Globus pallidus (tissue), 1 donor: ENCODE results near the gene CLCN3.
A peak's percentile ranks its signal among the peaks of the same experiment; 100 is the strongest.
"Not testable (repeated sequence)": the region's sequence is repeated elsewhere in the genome, so short reads cannot be mapped to it uniquely, and the experiment has no call there.

Source experiments
- DNase-seq: peaks from one replicate; pipeline ENCODE4 v3.0.0-alpha.2; 2015; ENCODE audit warnings: low spot score

CLCN3 gene

DNA sequence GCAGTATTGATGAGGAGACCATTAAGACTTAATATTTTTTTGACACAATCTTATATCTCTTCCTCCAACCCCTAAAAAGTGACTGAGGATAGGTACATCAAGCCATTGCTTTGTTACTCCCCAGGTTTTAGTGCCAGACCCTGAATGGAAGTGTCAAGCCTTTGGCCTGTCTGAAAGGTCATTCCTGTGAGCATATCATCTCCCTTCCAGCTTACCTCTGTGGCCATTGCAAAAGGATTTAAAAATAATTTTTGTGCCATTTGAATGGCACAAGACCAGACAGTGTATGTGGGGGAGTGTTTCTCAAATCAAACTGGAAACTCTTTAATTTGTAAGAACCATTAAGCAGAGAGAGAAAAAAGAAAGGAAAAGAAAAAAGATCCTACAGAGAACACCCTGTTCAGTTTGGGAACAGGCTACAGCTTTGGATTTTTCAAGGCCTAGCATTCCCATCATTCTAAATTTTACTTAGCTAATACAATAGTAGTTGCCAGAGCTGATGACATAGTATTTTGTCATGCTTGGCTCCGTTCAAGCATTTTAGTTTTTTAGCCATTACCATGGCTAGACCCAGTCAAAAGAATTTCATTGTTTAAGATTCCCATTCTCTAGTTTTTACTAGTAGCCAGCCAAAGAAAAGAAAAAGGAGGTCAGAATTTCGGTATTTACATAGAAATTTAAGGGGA, 87.7 kb downstream of the CLCN3 start:
- DNase-seq = peak; percentile 3

DNA sequence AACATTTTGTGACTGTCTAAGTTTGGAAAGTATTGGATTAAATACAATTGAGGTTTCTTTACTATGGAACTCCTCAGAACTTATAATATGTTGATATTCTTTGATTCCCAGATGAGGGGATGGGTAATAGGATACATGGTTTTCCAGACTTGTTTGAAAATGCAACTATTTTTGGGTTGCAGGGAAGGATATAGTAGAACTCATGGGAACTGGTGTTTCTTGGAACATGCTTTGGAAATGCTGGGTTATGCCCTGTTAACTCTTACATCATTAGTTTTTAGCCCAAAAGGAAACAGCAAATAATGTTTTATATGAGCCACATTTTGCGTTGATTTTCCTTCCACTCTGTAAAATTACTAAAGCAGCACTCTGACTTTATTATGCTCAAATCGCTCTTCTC, 95.4 kb downstream of the CLCN3 start:
- DNase-seq = no peak

DNA sequence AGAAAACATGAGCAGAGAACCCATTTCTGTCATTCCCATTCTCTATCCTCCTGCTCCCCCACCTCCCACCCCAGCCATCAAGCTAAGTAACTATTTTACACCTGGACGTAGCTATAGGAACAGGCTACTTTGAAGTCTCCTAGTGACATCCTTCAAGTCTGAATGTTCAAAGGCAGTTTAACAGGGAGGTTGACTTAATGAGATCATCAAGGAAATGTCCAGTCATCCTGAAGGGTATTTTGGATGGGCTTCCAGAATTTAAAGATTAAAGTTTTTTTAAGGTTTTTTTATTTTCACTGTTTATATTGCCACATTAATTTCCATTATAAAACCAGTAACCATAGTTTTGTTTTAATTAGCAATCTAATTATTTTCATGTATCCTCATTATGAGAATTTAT, 96.3 kb downstream of the CLCN3 start:
- no peak for DNase-seq

DNA sequence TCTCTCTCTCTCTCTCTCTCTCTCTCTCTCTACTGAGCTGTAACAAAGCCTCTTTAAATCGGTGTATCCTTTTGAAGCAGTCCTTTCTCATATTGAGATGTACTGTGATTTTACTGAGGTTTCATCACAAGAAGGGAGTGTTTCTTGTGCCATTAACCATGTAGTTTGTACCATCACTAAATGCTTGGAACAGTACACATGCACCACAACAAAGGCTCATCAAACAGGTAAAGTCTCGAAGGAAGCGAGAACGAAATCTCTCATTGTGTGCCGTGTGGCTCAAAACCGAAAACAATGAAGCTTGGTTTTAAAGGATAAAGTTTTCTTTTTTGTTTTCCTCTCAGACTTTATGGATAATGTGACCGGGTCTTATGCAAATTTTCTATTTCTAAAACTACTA, 100.2 kb downstream of the CLCN3 start:
- no peak for DNase-seq

GRCh38 chr4:169723207-169723965, 103.0 kb downstream of the CLCN3 start:
- DNase-seq = peak; percentile 20

DNA sequence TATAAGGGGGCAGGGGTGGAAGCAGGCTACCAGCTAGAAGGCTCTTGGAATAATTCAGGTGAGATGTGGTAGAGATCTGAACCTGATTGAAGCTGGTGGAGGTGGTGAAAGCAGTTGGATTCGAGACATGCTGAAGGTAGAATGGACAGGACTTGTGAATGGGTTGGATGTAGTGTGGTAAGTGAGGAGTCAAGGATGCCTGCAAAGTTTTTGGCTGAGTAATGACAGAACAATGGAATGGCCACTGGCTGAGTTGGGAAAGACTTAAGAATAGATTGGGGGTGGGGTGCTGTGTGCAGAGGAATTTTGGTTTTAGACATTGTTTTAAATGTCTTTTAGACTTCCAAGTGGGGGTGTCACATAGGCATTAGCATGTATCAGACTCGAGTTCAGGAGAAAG, 103.9 kb downstream of the CLCN3 start:
- DNase-seq = no peak

- DNase-seq = no peak
Measured at GRCh38 chr4:169727616-169728015, 107.2 kb downstream of the CLCN3 start.

- DNase-seq = no peak
Measured at GRCh38 chr4:169730564-169730963, 110.2 kb downstream of the CLCN3 start.

DNA sequence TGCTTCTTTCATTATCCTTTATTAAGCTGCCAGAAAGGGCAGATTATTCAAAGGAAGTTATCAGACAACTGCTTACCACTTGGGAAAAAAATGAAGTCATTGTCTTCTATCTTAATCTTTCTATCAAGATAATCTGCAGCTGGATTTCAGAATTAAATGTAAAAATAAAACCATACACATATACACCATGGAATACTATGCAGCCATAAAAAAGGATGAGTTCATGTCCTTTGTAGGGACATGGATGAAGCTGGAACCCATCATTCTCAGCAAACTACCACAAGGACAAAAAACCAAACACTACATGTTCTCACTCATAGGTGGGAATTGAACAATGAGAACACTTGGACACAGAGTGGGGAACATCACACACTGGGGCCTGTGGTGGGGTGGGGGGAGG, 118.2 kb downstream of the CLCN3 start:
- DNase-seq = not testable (repeated sequence)

DNA sequence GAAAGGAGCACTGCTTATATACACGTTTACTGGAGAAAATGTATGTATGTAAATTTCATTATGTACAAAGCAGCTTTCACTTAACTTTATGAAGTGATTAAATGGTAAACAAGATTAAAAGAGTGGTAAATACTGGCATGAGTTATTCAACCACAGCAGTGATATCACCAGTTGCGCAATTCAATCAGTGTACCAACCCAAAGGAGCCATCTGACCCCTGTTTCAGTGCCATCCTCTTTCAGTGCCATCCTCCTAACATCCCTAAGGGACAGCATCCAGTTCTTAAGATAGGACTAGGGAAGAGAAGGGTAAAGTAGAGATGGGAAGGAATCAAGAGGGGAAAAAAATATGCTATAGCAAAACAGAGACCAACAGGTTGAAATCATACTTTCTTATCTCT, 121.2 kb downstream of the CLCN3 start:
- DNase-seq = no peak

DNA sequence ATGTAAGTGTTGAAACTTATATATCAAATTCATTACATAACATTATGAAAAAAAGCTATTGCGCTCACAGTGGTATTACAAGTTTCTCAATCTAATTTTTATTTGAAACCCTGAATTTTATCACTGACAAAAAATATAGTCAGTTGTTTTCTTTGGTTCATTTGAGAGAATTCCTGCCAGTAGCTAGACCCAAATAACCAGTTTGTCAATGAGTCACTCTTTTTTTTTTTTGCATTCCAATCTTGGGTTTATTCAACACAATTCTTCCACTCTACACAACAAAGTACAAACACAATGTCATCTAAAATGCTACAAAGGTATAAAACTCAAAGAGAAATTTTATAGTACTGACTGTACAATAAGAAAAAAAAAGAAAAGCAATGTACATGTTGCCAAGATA, 124.2 kb downstream of the CLCN3 start:
- no peak for DNase-seq

- DNase-seq = no peak
Measured at GRCh38 chr4:169745291-169745690, 124.9 kb downstream of the CLCN3 start.

DNA sequence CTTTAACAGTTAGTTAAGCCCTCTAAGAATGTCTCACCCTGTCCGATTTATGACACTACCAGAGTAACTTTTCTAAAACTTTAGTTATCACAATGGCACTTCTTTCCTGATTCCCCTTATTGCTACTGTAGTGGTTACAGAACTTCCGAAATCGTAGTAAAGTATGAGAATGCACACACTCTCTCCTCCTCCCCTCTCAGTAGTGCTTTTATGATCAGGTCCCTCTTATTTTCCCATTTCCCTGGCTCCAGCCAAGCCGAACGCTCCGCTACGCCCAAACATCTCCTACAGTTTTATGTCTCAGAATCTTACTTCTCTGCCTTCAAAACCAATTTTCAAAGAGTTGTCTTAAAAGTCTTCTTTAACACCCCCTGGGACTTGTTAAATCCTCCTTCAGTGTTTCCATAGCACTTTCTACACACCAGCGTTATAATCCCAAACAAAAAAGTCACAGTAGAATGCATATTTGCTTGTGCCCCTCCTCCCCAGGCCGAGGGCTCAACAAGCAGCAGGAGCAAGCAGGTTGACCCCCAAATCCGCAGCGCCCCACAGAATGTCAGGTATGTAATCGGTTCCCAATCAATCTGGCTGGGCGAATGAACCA, 136.7 kb downstream of the CLCN3 start:
- DNase-seq = no peak

- DNase-seq = peak; percentile 85
Measured at GRCh38 chr4:169757575-169758184, 137.3 kb downstream of the CLCN3 start, which contains the start of gene HPF1. Gene HPF1, minus strand, starts transcription at chr4:169757944. Its CDS starts 67 bp downstream, at chr4:169757877.

DNA sequence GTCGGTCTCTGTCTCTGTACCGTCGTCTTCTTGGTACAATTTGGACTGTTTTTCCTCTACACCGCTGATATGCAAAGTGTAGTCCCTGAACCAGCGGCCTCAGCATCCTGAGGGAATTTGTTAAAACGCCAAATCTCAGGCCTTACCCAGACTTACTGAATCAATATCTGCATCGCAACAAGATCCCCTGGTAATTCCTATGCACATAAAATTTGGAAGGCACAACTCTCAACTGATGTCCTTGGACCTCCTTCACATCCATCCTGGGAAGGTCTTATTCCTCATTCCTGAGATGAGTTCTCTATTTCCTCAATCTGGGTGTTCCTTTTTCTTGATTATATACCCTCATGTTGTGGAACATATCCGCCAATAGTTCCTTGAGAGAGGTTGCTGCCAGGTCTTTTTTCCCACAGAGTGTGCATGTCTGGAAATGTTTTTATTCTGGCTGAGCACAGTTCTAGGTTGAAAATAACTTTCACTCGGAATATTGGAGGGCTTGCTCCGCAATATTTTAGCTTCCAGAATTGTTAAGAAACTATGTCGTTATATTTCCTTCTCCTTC, 138.1 kb downstream of the CLCN3 start:
- peak; percentile 26 for DNase-seq

DNA sequence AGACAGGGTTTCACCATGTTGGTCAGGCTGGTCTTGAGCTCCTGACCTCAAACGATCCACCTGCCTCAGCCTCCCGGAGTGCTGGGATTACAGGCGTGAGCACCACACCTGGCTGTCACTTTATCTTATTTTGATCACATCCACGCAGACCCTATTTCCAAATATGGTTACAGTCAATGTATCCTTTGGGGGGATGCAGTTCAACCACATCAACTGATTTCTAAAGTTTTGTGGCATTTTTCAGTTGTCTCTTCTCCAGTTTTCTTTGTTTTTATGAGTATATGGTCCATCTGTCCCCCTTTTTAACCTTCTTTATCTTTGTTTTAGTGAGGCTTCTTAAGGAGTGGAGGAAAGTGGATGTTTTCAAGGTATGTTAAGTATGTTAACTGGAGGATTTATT, 141.5 kb downstream of the CLCN3 start:
- no peak for DNase-seq

DNA sequence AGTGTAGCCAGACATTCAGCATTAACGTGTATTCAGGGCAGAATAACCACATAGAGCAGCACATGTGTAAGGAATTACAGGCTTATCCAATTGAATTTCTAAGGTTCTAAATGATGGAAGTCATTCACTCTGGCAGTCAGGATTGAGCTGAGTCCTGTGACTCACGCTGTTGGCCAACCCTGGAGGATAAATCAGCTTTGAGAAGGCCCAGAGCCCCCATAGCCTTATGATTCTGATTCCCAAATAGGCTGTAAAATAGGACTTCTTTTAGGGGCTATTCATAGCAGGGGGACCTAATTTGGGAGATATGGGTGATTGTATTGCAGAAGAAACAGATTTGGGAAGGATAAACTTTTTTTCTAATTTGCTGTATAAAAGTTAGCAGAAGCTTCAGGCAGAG, 145.5 kb downstream of the CLCN3 start:
- DNase-seq = no peak

DNA sequence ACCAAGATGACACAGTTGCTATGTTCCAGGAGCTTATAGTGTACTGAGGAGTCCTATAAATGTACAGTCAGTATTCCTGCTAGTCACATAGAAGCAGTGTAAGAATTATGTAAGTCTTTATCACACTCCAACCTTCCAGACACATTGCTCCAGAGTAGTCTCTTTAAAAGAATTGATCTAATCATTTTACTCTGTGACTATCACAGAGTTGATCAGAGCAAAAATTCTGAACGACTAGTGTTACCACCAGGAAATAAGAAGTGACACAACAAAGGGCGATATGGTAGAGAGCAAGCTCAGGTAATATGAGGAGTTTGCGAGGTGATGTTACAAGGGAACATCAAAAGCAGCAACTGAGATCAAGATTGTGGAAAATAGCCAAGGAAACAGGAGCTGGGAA, 146.4 kb downstream of the CLCN3 start:
- DNase-seq = no peak

DNA sequence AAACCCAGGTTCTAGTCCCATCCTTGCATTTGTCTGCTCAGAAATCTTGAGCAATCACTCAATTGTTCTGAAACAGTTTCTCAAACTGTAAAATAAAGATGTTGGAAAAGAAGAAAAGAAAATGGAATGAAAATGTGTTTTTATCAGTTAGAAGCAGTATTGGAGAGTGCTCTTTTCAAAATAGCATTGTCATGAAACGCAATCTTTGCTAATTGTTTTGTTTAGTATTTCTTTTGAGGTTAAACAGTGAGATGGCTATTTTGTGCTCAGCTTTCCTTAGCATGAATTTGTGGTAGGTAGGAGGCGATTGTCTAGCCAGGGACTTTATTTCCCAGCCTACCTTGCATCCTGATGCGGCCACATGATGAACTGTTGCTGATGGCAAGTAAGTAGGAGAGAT, 148.0 kb downstream of the CLCN3 start:
- DNase-seq = no peak

DNA sequence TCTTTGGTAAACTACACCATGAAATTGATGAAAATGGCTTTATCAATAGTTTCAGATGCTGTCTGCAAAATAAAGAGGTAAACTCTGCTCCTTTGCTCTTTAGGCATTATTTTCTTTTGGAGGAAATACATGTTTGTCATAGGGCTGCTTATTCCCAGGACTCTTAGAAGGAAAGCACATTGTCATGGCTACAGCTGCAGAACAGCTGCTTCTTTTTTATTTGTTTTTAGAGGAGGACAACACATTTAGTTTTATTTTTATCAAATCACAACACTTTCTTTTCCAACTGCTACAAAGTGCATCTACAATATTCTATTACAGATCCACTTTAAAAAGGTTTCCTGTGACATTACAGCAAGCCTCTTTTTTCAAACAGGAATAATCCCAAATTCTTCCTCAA, 150.0 kb downstream of the CLCN3 start:
- DNase-seq = no peak

- not testable (repeated sequence) for DNase-seq
Measured at GRCh38 chr4:169771556-169772080, 151.2 kb downstream of the CLCN3 start.
